Neural cell (in vitro differentiated cells): ENCODE data around the gene LDLRAD3. TPM values are rescaled to one million over a fixed set of nuclear protein-coding genes. Genes with fewer than 3 reads are reported as not detected.

Source experiments
- H2AFZ ChIP-seq: fragments of 200-600, 300-800 bp; sonication (generic), shearing (Covaris generic); 2 replicates; pipeline ENCODE4 v1.6.0; 2014; ENCODE audit warnings: low read depth, mild to moderate bottlenecking, antibody characterized with exemption, low read length, moderate library complexity
- H3F3A ChIP-seq: fragments of 200-600 bp; shearing (Covaris generic); 2 replicates; pipeline ENCODE4 v1.6.1; 2016; ENCODE audit warnings: mild to moderate bottlenecking, moderate library complexity, mixed read lengths, antibody characterized with exemption, low read length; ENCODE audit not compliant: insufficient read depth, poor library complexity, severe bottlenecking
- H3K27ac ChIP-seq: fragments of 200-600, 300-800 bp; sonication (generic), shearing (Covaris generic); 2 replicates; pipeline ENCODE4 v1.5.1; 2014; ENCODE audit warnings: mild to moderate bottlenecking, low read length, moderate library complexity
- H3K27me3 ChIP-seq: fragments of 300-800, 200-600 bp; sonication (generic), shearing (Covaris generic); 2 replicates; pipeline ENCODE4 v1.6.0; 2014; ENCODE audit warnings: mild to moderate bottlenecking, low read depth, low read length, moderate library complexity; ENCODE audit not compliant: insufficient read depth
- H3K36me3 ChIP-seq: fragments of 300-800, 200-600 bp; sonication (generic), shearing (Covaris generic); 2 replicates; pipeline ENCODE4 v1.5.1; 2014; ENCODE audit warnings: mild to moderate bottlenecking, antibody characterized with exemption, low read length, moderate library complexity; ENCODE audit not compliant: insufficient read depth
- H3K4me2 ChIP-seq: fragments of 300-800, 200-600 bp; sonication (generic), shearing (Covaris generic); 2 replicates; pipeline ENCODE4 v1.6.0; 2014; ENCODE audit warnings: mild to moderate bottlenecking, low read length
- H3K4me3 ChIP-seq: fragments of 300-800, 200-600 bp; sonication (generic), shearing (Covaris generic); 2 replicates; pipeline ENCODE4 v1.5.1; 2014; ENCODE audit warnings: mild to moderate bottlenecking, low read length, moderate library complexity
- H3K79me2 ChIP-seq: fragments of 200-600 bp; shearing (Covaris generic); replicated peaks from 2 replicates; pipeline ENCODE4 v1.6.0; 2014; ENCODE audit warnings: mild to moderate bottlenecking, low read length, moderate library complexity; ENCODE audit not compliant: insufficient read depth
- H3K9ac ChIP-seq: fragments of 300-800, 200-600 bp; sonication (generic), shearing (Covaris generic); 2 replicates; pipeline ENCODE4 v1.6.1; 2016; ENCODE audit warnings: mild to moderate bottlenecking, low read length, mixed read lengths
- H3K9me2 ChIP-seq: fragments of 200-600 bp; shearing (Covaris generic); 2 replicates; pipeline ENCODE4 v1.6.1; 2016; ENCODE audit warnings: mild to moderate bottlenecking, low read length, mixed read lengths; ENCODE audit not compliant: insufficient read depth
- H3K9me3 ChIP-seq: fragments of 200-600, 300-800 bp; sonication (generic), shearing (Covaris generic); 2 replicates; pipeline ENCODE4 v1.6.1; 2016; ENCODE audit warnings: mild to moderate bottlenecking, mixed run types, low read length, moderate library complexity, mixed read lengths
- H4K20me1 ChIP-seq: fragments of 200-600 bp; shearing (Covaris generic); 2 replicates; pipeline ENCODE4 v1.6.1; 2016; ENCODE audit warnings: mild to moderate bottlenecking, mixed run types; ENCODE audit not compliant: insufficient read depth
- CTCF ChIP-seq: fragments of 450-650 bp; IDR thresholded peaks from 2 replicates; pipeline ENCODE4 v1.5.1; 2014; ENCODE audit warnings: antibody characterized with exemption, mild to moderate bottlenecking, moderate library complexity; ENCODE audit not compliant: poor library complexity, severe bottlenecking
- EP300 ChIP-seq: fragments of 450-650 bp; conservative IDR thresholded peaks from 2 replicates; pipeline ENCODE4 v1.6.1; 2014; ENCODE audit warnings: antibody characterized with exemption, mild to moderate bottlenecking, moderate library complexity; ENCODE audit not compliant: poor library complexity, severe bottlenecking
- EZH2 ChIP-seq: fragments of 200-600, 300-800 bp; shearing (Covaris generic), sonication (generic); IDR thresholded peaks from 2 replicates; pipeline ENCODE4 v1.6.1; 2014; ENCODE audit warnings: antibody characterized with exemption, low read length, borderline replicate concordance, mild to moderate bottlenecking; ENCODE audit not compliant: insufficient read depth, poor library complexity, severe bottlenecking
- MXI1 ChIP-seq: fragments of 450-650 bp; conservative IDR thresholded peaks from 2 replicates; pipeline ENCODE4 v1.6.1; 2014; ENCODE audit warnings: antibody characterized with exemption, mild to moderate bottlenecking; ENCODE audit not compliant: poor library complexity, severe bottlenecking
- POLR2AphosphoS5 ChIP-seq: IDR thresholded peaks from 2 replicates; pipeline ENCODE4 v1.6.1; 2012
- RAD21 ChIP-seq: fragments of 450-650 bp; conservative IDR thresholded peaks from 2 replicates; pipeline ENCODE4 v1.6.1; 2014; ENCODE audit warnings: antibody characterized with exemption, mild to moderate bottlenecking, moderate library complexity
- REST ChIP-seq: IDR thresholded peaks from 2 replicates; pipeline ENCODE4 v1.6.1; 2012; ENCODE audit warnings: borderline replicate concordance
- SMC3 ChIP-seq: fragments of 450-650 bp; conservative IDR thresholded peaks from 2 replicates; pipeline ENCODE4 v1.6.1; 2014; ENCODE audit warnings: antibody characterized with exemption, mild to moderate bottlenecking, moderate library complexity; ENCODE audit not compliant: poor library complexity
- TAF1 ChIP-seq: IDR thresholded peaks from 2 replicates; pipeline ENCODE4 v1.6.1; 2012; ENCODE audit warnings: low read depth
- polyA plus RNA-seq: library from polyadenylated mRNA; depleted of rRNA; stranded (reverse); fragments of >200 nt; gene quantifications from 2 replicates; pipeline ENCODE4 v1.2.3, GENCODE V29; 2014

LDLRAD3 gene
- polyA plus RNA-seq, 1 donor from 2014 or later = 3.5 TPM

GRCh38 chr11:36153551-36153950 lies 209.7 kb downstream of the LDLRAD3 start:
- H3K9ac ChIP-seq = no peak overlapping the region
- H2AFZ ChIP-seq = no peak overlapping the region
- H4K20me1 ChIP-seq = no peaks in the 10 kb centered on the region
- H3K9me3 ChIP-seq = no peaks in the 10 kb centered on the region
- TF ChIP-seq SMC3 (no peak), CTCF (no peak), EP300 (no peak), TAF1 (no peak), EZH2 (no peak), RAD21 (no peak), POLR2AphosphoS5 (no peak), REST (no peak), MXI1 (no peak)
- H3K27me3 ChIP-seq = no peaks in the 10 kb centered on the region
- H3K27ac ChIP-seq = no peak overlapping the region
- H3K4me2 ChIP-seq = no peak overlapping the region
- no peaks in the 10 kb centered on the region for H3K79me2 ChIP-seq
- no peaks in the 10 kb centered on the region for H3F3A ChIP-seq
- H3K36me3 ChIP-seq = no peaks in the 10 kb centered on the region
- no peaks in the 10 kb centered on the region for H3K9me2 ChIP-seq
- no peak overlapping the region for H3K4me3 ChIP-seq

- Histone ChIP-seq H3F3A (no peaks in the 10 kb centered on the region), H3K9ac (no peak overlapping the region), H2AFZ (no peak overlapping the region), H3K79me2 (no peaks in the 10 kb centered on the region), H3K36me3 (no peaks in the 10 kb centered on the region), H4K20me1 (no peaks in the 10 kb centered on the region), H3K27ac (no peak overlapping the region), H3K9me2 (no peaks in the 10 kb centered on the region), H3K4me2 (no peak overlapping the region), H3K9me3 (no peaks in the 10 kb centered on the region), H3K4me3 (no peak overlapping the region), H3K27me3 (no peaks in the 10 kb centered on the region)
- no peak for TF ChIP-seq SMC3
- no peak for TF ChIP-seq POLR2AphosphoS5
- no peak for TF ChIP-seq EP300
- no peak for TF ChIP-seq RAD21
- no peak for TF ChIP-seq CTCF
- TF ChIP-seq TAF1 = no peak
- no peak for TF ChIP-seq MXI1
- no peak for TF ChIP-seq REST
- no peak for TF ChIP-seq EZH2
Observed at GRCh38 chr11:36155124-36155561, 211.3 kb downstream of the LDLRAD3 start.
